HG02642 (cell line): Measurements from ENCODE around the gene NUBPL.
"Not testable (repeated sequence)": the region's sequence is repeated elsewhere in the genome, so short reads cannot be mapped to it uniquely, and the experiment has no call there.

Source experiments
- ATAC-seq: cut with Tn5 transposase; IDR thresholded peaks from one replicate; pipeline ENCODE4 v1.9.1; 2021; ENCODE audit warnings: mild to moderate bottlenecking; ENCODE audit not compliant: unreplicated experiment, poor library complexity

Gene NUBPL

DNA sequence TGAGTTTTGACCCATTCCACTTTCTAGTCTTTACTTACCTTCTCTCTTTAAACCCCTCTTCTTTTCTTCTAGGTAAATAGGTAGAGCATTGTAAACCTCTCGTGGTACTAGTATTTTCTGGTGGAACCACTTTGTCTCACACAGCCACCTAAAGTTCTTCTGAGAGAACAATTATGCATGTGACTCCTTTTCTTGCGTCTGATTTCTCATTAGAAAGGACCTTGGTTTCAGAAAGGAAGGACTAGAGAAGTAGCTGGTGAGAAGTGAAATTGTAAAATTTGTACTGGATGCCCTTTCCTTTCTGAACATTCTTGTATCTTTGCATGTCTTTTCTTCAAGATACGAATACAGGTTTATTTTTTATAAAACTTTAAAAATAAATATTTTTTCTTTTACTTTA, 99.0 kb downstream of the NUBPL start:
- no peak for ATAC-seq

DNA sequence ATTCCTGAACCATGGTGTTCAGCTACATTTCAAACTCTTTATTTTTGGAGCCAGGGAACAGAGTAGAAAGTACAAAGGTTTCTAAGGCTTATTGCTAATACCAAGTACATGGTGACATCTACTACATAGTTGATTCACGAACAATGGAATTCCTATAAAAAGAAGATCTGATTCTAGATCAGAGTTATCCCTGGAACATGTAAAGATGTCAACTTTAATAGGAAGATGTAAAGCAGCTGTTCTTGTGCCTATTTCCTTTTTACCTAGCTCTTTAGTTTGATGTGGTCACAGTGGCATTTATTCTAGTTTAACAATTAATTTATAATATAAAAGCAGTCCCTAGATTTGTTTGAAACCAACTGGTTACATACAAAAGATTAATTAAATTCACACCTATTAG, 99.5 kb downstream of the NUBPL start:
- no peak for ATAC-seq

DNA sequence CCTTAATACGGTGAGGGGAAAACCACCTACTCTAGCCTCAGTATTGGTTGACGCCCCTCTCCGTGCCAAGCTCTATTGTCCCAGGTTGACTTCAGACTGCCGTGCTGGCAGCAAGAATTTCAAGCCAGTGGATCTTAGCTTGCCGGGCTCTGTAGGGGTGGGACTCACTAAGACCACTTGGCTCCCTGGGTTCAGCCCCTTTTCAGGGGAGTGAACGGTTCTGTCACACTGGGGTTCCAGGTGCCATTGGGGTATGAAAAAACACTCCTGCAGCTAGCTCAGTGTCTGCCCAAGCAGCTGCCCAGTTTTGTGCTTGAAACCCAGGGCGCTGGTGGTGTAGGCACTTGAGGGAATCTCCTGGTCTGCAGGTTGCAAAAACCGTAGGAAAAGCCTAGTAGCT, 107.1 kb downstream of the NUBPL start:
- ATAC-seq, result no peak

DNA sequence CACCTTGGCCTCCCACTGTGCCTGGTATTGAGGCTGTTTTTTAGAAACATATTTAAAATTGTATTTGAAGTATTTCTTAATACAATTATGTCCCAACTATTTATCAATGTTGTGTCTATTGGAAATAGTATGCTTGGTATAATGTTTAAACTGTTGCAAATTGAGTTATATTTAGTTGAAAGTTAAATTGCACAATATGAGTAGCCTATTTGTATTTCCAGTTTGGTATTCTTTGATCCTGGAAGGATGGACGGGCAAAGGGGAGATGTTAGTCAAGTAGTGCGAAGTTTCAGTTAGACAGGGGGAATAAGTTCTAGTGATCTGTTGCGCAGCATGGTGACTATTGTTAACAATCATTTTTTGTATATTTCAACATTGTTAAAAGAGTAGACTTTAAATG, 111.5 kb downstream of the NUBPL start:
- no peak for ATAC-seq

DNA sequence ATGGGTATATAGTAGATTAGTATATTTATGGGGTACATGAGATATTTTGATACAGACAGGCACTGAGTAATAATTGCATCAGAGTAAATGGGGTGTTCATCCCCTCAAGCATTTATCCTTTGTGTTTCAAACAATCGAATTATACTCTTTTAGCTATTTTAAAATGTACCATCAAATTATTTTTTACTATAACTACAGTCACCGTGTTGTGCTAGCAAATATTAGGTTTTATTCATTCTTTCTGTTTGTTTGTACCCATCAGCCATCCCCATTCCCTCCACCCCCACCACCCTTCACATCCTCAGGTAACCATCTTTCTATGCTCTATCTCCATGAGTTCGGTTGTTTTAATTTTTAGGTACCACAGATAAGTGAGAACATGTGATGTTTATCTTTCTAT, 115.8 kb downstream of the NUBPL start:
- no peak for ATAC-seq

DNA sequence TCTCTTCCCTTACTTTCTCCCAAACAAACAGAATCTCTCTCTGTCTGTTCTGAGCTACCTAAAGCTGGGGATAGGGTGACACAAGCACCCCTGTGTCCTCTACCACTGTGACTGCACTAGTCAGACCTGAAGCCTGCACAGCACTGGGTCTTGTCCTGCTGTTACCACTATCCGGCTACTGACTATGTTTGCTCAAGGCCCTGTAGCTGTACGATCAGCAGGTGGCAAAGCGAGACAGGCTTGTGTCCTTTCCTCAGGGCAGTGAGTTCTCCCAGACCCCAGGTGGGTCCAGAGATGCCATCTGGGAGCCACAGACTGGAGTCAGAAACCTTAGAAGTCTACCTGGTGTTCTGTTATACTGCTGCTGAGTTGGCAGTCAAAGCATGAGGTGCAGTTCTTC, 116.4 kb downstream of the NUBPL start:
- ATAC-seq, result no peak

DNA sequence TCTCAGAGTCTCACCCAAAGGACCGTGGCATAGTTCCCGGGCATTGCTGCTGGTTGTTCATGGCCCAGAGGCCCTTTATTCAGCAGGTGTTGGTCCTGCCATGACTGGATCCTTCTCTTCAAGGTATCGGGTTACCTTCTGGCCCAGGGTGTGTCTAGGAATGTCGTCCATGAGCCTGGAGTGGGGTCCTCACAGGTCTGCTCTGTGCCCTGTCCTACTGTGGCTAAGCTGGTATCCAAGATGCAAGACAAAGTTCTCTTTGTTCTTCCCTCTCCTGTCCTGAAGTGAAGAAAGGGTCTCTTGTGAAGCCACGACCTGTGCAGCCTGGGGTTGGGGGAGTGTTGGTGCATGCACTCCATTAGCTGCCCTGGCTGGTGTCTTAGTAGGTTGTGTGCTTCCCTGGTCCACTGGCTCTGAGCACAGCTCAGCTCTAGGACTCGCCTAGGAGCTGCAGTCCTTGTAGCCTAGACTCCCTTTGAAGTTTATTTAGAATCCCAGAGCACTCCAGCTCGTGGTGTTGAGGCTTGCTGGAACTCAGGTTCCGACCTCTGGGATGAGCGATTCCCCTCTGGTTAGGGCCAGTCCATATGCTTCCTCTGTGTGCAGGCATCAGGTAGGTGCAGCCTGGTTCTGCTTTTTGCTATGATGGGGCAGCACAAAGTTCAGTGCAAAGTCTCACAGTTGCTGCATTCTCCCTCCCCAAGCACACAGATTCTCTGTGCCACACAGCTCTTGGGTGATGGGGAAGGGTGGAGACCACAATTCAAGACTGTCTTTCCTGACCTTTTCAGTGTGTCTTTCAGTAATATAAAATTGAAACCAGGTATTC, 117.4 kb downstream of the NUBPL start:
- no peak for ATAC-seq

DNA sequence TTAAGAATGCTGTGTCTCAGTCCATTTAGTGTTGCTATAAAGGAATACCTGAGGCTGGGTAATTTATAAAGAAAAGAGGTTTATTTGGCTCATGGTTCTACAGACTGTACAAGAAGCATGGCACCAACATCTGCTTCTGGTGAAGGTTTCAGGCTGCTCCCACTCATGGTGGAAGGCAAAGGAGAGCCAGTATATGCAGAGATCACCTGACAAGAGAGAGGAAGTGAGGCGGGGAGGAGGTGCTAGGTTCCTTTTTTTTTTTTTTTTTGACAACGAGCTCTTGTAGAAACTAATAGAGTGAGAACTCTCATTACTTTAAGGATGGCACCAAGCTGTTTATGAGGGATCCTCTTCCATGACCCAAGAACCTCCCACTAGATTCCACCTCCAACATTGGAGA, 121.6 kb downstream of the NUBPL start:
- no peak for ATAC-seq

DNA sequence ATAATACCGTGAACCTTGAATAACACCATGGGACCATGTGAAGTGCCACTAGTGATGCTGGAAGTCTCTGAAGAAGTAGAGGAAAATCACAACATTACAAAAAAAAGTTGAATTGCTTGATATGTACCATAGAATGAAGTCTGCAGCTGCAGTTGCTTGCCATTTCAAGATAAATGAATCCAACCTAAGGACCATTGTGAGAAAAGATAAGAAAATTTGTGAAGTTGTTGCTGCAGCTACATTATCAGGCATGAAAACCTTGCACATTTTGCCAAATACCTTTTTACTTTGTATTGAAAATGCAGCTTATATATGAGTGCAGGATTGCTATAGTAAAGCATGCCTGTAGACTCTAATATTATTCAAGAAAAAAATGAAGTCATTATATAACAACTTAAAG, 126.5 kb downstream of the NUBPL start:
- ATAC-seq, result no peak

DNA sequence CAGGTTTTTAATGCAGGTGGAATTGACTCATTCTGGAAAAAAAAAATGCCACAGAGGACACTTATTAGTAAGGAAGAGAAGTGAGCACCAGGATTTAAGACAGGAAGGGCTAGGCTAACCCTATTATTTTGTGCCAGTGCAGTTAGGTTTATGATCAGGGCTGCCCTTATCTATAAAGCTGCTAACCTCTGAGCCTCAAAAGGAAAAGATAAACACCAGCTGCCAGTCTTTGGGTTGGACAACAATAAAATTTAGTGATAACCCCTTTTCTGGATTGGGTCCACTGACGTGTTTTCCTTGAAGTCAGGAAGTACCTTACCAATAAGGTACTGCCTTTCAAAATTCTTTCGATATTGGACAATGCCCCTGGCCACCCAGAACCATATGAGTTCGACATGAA, 128.9 kb downstream of the NUBPL start:
- ATAC-seq, result no peak

DNA sequence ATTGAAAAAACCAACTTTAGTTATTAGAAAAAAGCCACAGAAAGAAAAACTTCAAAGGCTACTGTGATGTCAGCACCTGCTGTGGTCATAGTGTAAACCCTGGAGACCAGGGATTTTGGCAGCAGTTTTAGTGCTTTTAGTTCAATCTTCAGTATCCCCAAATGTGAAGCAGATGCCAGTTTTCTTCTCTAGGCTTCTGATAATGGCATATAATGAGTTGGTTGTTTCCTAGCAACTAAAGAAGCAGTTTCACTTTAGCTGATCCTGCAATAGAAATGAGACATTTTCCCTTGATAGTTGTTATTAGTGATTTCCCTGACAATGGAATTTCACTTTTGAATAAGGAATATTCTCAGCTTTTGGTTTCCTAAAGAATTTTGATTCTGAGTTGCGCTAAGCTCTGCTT, 131.2 kb downstream of the NUBPL start:
- no peak for ATAC-seq

DNA sequence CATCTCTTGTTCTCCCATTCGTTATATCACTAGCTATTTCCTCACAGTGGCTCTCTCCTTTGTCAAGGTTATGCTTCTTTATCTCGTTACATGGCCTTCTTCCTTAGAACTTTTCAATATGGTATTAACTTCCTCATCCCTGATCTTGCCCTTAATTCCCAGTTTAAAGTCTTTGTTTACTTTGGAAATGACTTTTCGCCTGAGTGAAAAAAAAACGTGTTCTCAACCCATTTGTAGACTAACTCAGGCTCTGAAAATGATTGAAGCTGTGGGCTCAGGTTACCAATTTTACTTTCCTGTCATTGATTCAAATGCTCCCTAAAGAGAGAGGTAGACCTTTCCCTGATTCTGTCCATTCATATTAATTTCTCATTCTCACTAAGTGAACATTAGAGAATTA, 135.2 kb downstream of the NUBPL start:
- ATAC-seq, result no peak

DNA sequence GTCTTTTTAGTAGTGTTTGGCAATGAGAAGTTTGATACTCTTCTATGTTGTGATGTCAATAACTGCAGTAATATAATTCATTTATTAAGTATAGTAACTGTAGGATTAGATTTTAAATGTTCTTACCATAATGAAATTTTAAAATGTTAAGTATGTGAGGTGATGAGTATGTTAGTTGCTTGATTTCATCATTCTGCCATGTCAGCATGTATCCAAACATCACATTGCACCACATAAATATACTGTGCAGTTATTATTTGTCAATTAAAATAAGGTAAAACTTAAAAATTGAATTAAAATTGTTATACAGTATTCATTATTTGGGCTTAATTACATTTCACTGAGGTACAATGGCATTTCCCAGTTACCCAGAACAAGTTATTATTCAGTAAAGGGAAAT, 138.6 kb downstream of the NUBPL start:
- ATAC-seq, result no peak

DNA sequence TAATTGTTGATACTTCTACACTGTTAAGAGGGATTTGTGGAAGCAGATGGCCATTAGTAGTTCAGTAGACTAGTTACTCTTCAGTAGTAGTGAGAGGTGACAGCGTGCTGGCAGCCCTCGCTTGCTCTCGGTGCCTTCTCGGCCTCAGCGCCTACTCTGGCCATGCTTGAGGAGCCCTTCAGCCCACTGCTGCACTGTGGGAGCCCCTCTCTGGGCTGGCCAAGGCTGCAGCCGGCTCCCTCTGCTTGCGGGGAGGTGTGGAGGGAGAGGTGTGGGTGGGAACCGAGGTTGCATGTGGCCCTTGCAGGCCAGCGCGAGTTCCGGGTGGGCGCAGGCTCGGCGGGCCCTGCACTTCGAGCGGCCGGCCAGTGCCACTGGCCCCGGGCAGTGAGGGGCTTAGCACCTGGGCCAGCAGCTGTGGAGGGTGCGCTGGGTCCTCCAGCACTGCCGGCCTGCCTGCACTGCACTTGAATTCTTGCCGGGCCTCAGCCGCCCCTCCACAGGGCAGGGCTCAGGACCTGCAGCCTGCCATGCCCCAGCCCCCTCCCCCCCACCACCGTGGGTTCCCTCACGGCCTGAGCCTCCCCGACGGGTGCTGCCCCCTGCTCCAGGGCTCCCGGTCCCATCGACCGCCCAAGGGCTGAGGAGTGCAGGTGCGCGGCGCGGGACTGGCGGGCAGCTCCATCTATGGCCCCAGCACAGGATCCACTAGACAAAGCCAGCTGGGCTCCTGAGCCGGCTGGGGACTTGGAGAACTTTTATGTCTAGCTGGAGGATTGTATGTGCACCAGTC, 139.3 kb downstream of the NUBPL start:
- ATAC-seq, result no peak

DNA sequence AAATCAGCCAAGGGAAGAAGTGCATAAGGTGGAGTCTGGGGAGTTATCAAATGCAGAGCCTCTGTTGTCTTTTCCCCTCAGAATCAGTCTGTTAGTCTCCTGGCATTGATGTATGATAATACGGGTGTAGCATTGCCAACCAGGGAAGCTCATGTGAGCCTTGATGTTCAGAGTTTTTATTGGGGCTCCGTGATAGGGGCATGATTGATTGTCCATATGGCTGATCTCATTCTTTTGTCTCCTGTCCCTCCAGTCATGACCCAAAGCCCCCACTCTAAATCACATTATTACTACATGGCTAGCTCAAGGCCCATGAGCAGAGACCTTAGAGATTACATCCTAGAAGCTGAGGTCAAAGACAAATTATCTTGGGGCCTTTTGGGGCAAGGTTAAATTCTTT, 140.9 kb downstream of the NUBPL start:
- no peak for ATAC-seq

DNA sequence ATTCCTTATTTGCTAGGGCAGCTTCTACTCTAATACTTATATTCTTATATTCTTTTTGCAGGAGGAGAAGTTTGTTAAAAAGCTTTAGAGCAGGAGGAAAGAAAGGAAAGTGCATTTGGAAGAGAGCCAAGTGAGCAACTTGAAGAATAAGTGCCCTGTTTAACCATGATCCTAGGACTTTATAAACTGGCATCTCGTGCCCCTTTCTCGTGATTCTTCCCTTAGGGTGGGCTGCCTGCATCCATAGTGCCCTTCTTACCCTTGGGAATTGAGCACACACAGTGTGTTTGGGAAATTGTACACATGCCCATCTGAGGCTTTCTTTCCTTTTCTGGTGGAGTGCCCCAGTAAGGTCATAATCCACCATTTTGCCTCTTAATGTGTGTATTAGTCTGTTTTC, 141.9 kb downstream of the NUBPL start:
- no peak for ATAC-seq

DNA sequence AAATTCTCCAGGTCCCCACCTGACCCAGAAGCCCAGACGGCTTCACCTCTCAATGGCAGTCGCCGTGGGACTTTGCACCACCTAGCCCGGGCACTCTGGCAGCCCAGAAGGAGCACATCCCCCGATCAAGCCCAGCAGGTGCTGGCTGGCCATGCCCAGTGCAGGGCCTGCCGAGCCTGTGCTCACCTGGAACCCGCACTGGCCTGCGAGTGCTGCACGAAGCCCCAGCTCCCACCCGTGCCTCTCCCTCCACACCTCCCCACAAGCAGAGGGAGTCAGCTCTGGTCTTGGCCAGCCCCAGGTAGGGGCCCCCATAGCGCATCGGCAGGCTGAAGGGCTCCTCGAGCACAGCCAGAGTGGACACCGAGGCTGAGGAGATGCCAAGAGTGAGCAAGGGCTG, 144.5 kb downstream of the NUBPL start:
- ATAC-seq, result no peak

DNA sequence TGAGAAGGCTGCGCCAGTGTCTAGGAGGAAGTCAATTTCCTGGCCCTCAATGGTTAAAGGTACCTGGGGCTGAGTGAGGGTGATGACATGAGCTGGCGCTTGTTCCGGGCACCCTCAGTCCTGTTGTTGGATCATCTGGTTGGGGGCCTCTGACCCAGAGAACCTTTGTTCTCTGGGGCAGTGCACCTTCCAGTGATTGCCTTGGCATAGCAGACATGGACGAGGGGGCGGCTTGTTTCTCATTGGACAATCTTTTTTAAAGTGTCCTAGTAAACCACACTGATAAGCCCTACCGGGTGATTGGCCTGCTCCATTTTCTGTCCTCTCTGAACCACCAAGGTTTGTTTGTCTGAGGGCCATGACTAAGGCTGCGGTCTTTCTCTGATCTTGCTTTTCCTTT, 147.5 kb downstream of the NUBPL start:
- not testable (repeated sequence) for ATAC-seq

DNA sequence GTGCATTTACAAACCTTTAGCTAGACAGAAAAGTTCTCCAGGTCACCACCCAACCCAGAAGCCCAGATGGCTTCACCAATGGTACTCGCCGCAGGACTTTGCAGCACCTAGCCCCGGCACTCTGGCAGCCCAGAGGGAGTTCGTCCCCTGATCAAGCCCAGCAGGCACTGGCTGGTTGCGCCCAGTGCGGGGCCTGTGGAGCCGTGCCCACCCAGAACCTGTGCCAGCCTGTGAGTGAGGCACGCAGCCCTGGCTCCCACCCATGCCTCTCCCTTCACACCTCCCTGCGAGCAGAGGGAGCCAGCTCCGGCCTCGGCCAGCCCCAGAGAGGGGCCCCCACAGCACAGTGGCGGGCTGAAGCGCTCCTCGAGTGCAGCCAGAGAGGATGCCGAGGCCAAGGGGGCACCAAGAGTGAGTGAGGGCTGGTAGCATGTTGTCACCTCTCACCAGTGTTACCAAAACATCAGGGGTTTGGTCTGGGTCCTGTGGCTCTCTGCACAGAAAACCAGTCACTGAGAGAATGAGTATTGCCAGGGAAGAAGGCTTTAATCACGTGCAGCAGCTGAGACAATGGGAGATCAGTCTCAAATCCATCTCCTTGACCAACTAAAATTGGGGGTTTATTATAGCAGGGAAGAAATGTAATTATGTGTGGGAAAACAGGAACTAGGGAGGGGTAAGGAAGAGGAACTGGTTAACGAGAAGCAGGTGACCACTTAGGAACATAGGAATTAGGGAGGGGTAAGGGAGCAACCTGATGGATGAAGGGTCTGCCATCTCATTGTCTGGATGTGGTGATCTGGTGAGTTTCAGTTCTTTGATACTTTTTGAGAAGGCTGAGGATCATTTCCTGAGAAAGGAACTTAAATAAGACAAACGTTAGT, 151.3 kb downstream of the NUBPL start:
- no peak for ATAC-seq

DNA sequence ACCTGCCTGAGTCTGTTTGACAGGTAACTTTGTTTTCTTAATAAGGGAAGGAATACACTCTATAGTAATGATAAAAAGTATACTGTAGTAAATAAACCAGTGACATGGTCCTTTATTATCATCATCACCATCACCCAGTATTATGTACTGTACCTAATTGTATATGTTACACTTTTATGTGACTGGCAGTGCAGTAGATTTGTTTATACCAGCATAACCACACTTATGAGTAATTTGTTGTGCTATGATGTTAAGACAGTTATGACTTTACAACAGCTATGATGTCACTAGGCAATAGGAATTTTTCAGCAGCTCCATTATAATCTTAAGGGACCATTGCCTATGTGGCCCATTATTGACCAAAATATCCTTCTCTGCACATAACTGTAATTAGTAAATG, 155.0 kb downstream of the NUBPL start:
- ATAC-seq, result no peak
